Activated naive CD4-positive, alpha-beta T cell treated with anti-CD3 and anti-CD28 coated beads for 36 hours (primary cell): ENCODE data around the gene SFXN5. TPM values are rescaled to one million over a fixed set of nuclear protein-coding genes. Genes with fewer than 3 reads are reported as not detected.

Experiments used
- CTCF ChIA-PET: fragments of 350-600 bp; sonication (Branson Sonifier 250); formaldehyde crosslinking; loops from one replicate; lab custom pipeline; 2021; ENCODE audit warnings: antibody characterized with exemption; lab: Charles Lee
- DNase-seq: peaks from one replicate; pipeline ENCODE4 v3.0.0-alpha.2; 2020
- H3K27ac Mint-ChIP-seq: one replicate; pipeline ENCODE4 v1.8.0; 2021; ENCODE audit warnings: mild to moderate bottlenecking, mixed read lengths
- H3K27me3 Mint-ChIP-seq: one replicate; pipeline ENCODE4 v1.8.0; 2021; ENCODE audit warnings: low read depth, mixed read lengths
- H3K36me3 Mint-ChIP-seq: one replicate; pipeline ENCODE4 v1.8.0; 2021; ENCODE audit warnings: low read depth, mixed read lengths
- H3K4me1 Mint-ChIP-seq: one replicate; pipeline ENCODE4 v1.8.0; 2021; ENCODE audit warnings: low read depth, mixed read lengths
- H3K4me3 Mint-ChIP-seq: one replicate; pipeline ENCODE4 v1.8.0; 2021; ENCODE audit warnings: mild to moderate bottlenecking, moderate library complexity, mixed read lengths
- H3K9me3 Mint-ChIP-seq: one replicate; pipeline ENCODE4 v1.8.0; 2021; ENCODE audit warnings: mixed read lengths
- intact Hi-C: fragments of 100-400 bp; cut with micrococcal nuclease; formaldehyde crosslinking; loops from one replicate; pipeline ENCODE4 v1.15.1; 2023
- total RNA-seq, 2 experiments: library from RNA; stranded (reverse); gene quantifications; one replicate each; pipeline ENCODE4 v1.2.3, GENCODE V29; 2021

The SFXN5 gene
- total RNA-seq, 2 experiments from 2014 or later, result 5.3 to 6.8 TPM

GRCh38 chr2:72991980-72992733, 79.4 kb downstream of the SFXN5 start:
- intact Hi-C loops, result loop anchor here (2.0 kb wide), 2 partner anchors 79 to 93 kb away; partner anchors contain the start of gene SFXN5
- H3K4me1 Mint-ChIP-seq, result no peaks in the 10 kb centered on the region
- H3K9me3 Mint-ChIP-seq, result no peaks in the 10 kb centered on the region
- no peak overlapping the region for H3K4me3 Mint-ChIP-seq
- H3K36me3 Mint-ChIP-seq, result no peaks in the 10 kb centered on the region
- CTCF ChIA-PET, result interaction anchor here (0.7 to 4.8 kb wide), 18 partner anchors 18 to 220 kb away, joined by 3 to 41 read pairs (median 4); partner anchors contain the start of gene SPR
- DNase-seq, result no peak
- no peak overlapping the region for H3K27ac Mint-ChIP-seq
- no peaks in the 10 kb centered on the region for H3K27me3 Mint-ChIP-seq

- Mint-ChIP-seq H3K4me1 (no peaks in the 10 kb centered on the region), H3K27me3 (no peaks in the 10 kb centered on the region), H3K27ac (no peak overlapping the region), H3K36me3 (no peaks in the 10 kb centered on the region), H3K9me3 (no peaks in the 10 kb centered on the region), H3K4me3 (no peak overlapping the region)
- no peak for DNase-seq
- intact Hi-C loops, result no loop called here
- CTCF ChIA-PET, result interaction anchor here (0.7 to 4.8 kb wide), 16 partner anchors 18 to 221 kb away, joined by 3 to 41 read pairs (median 4); partner anchors contain the start of gene SPR
Observed at GRCh38 chr2:72991439-72991725, 80.1 kb downstream of the SFXN5 start.

DNA sequence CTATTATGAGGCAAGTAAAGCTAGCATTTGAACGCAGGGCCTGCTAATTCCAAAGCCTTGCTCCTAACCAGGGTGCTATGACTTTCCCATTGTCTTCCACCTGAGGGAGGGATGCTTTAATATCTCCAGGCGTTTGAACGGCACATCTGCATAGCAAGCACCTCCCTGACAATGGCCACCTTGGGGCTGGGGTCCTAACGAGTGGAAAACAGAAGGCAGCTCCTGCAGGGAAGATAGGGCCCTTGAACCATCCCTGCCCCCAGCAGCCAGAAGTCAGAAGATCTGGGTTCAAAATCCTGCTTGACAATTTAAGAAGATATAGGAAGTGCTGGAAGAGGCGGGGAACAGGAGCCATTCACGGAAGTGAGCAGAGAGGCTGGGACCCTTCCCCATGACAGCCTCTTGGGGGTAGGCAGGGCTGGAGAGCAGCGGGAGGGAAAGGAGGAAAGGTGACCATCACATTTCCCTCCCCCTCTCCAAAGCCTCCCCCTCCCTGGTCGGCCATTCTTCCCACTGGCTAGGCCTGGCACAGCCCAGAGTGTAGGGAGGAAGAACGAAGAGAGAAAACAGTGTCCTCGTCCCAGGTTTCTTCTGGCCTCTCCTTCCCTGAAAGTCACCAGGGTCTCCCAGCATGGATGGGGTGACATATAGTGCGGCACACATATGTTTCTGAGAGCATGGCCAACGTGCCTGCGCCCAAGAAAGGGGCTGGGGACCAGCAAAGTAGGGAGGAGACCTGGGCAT, 80.6 kb downstream of the SFXN5 start:
- Mint-ChIP-seq H3K27me3 (no peaks in the 10 kb centered on the region), H3K4me3 (no peak overlapping the region), H3K9me3 (no peaks in the 10 kb centered on the region), H3K36me3 (no peaks in the 10 kb centered on the region), H3K27ac (no peak overlapping the region), H3K4me1 (no peaks in the 10 kb centered on the region)
- intact Hi-C loops, result no loop called here
- DNase-seq, result no peak
- CTCF ChIA-PET, result interaction anchor here (1.0 to 4.8 kb wide), 13 partner anchors 19 to 222 kb away, joined by 3 to 41 read pairs (median 5); partner anchors contain the start of gene SPR

DNA sequence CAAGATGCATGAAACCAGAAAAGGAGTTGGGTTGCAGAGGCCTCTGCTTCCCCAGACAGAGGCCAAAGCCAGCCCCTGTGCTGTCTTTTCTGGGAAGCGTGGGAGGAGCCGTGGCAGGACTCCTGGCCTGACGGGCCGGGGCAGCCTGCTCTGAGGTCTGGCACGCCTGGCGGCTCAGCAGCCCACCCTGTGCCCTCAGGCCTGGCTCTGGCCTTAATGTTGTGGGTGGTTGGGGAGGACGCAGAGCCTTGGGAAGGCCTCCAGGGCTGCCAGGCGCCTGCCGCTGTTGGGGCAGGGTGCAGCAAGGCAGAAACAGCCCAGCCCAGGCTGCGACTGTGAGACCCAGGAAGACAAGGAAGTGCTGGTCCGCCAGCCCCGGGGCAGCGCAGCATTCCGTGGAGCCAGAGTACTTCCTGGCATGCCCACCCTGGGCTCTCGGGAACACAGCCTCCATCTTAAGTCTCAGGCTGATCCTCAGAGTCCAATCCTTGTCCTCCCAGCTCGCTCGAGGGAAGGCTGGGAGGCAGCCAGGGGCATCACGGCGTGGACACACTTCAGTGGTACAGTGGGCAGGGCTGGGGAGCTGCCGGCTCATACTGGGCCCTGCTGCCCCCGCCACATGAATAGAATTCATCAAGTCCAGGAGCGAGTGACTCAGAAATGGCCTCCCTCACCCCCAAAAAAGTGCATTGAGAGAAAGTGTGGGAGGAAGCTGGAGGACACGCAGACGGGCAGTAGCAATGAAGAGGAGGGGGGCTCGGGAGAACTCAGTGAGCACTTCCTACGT, 81.5 kb downstream of the SFXN5 start:
- H3K27me3 Mint-ChIP-seq, result no peaks in the 10 kb centered on the region
- CTCF ChIA-PET, result interaction anchor here (1.0 kb wide), 2 partner anchors 96 to 187 kb away, joined by 3 to 5 read pairs; no protein-coding TSS in a partner anchor
- H3K27ac Mint-ChIP-seq, result no peak overlapping the region
- intact Hi-C loops, result no loop called here
- DNase-seq, result no peak
- no peaks in the 10 kb centered on the region for H3K9me3 Mint-ChIP-seq
- H3K4me3 Mint-ChIP-seq, result no peak overlapping the region
- H3K4me1 Mint-ChIP-seq, result no peaks in the 10 kb centered on the region
- H3K36me3 Mint-ChIP-seq, result no peaks in the 10 kb centered on the region

DNA sequence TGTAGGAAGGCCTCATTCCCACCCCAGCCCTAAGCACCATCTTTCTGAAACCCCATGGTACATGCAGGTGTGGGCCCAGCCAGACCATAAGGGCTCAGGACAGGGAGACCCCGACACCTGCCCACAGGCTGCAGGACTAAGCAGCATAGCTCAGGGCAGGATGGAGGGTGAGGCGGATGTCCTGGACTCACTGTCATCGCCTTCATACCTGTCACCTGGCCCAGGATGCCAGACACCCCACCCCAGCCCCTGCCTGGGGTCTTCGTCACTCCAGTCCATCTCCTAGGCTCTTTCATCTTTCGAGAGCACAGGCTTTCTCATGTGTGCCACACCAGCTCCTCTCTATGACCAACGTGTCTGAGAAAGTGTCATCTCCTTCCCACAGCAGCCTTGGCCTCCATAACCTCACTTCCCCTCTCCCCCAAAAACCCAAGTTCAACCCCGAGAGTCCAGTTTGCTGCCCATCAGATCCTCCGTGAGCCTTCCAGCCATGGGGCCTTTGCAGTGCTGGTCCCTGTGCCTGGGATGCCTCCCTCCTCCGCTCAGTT, 82.7 kb downstream of the SFXN5 start:
- Mint-ChIP-seq H3K36me3 (no peaks in the 10 kb centered on the region), H3K4me3 (no peak overlapping the region), H3K4me1 (no peaks in the 10 kb centered on the region), H3K9me3 (no peaks in the 10 kb centered on the region), H3K27me3 (no peaks in the 10 kb centered on the region), H3K27ac (no peak overlapping the region)
- intact Hi-C loops, result no loop called here
- CTCF ChIA-PET, result no interaction called here
- DNase-seq, result no peak

- Mint-ChIP-seq H3K27ac (no peak overlapping the region), H3K4me1 (no peaks in the 10 kb centered on the region), H3K9me3 (no peaks in the 10 kb centered on the region), H3K36me3 (no peaks in the 10 kb centered on the region), H3K27me3 (no peaks in the 10 kb centered on the region), H3K4me3 (no peak overlapping the region)
- intact Hi-C loops, result no loop called here
- CTCF ChIA-PET, result no interaction called here
- no peak for DNase-seq
Observed at GRCh38 chr2:72988041-72988440, 83.5 kb downstream of the SFXN5 start.

DNA sequence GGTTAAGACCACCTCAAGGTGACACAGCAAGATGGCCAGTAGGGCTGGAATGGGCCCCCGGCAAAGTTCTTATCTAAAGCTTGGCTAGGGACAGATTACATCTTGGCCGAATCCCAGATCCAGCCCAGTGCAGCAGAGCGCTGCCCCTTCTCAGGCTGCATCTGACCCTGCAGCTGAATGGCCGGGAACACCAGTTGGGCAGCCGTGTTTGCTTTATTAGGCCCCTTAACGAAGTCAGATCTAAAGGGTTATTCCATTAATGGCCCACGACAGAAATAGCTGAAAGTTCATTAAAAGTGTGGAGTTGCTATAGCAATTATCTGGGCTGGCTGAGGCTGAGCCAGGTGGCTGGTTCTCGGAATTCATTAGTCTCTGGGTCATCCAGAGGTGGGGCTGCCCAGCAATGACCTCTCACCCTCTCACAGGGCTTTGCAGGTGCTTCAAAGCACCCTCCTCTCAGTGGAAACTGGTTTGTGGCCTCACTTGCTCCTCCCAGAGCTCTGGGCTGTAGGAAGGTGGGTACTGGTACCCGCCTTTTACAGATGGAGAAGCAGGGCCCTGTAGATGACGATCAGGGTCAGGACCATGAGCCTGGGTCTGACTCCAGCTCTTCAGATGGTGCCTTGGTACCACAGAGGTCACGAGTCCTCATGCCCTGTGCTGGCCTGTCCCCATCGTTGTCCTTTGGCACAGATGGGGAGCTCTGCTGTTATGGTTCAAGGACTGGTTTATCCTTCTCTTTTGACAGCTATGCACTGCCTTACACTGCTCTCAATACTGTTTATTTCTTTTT, 85.4 kb downstream of the SFXN5 start:
- CTCF ChIA-PET, result interaction anchor here (0.9 kb wide), 1 partner anchor 13 kb away, joined by 3 read pairs; no protein-coding TSS in a partner anchor
- no peaks in the 10 kb centered on the region for H3K36me3 Mint-ChIP-seq
- no peak overlapping the region for H3K4me3 Mint-ChIP-seq
- H3K27me3 Mint-ChIP-seq, result no peaks in the 10 kb centered on the region
- intact Hi-C loops, result no loop called here
- DNase-seq, result no peak
- no peaks in the 10 kb centered on the region for H3K9me3 Mint-ChIP-seq
- no peaks in the 10 kb centered on the region for H3K4me1 Mint-ChIP-seq
- H3K27ac Mint-ChIP-seq, result no peak overlapping the region

DNA sequence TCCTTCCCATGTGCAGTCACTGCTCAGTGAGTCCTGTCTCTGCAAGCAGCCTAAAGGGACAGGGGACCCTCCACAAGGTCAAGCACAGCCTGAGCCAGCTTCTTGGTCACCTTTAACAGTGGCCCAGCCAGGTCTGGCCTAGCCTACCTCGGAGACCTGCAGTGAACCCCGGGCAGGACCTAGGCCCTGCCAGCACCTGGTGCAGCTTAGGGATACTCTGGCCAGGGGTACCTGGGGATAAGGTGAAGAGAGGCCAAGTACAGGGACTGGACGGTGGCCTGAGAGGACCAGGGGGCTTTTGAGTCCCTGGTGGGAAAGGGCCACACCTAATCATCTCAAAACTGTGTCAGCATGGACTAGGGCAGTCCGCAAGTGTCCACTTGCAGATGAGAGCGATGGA, 86.4 kb downstream of the SFXN5 start:
- H3K4me3 Mint-ChIP-seq, result no peak overlapping the region
- H3K27ac Mint-ChIP-seq, result no peak overlapping the region
- intact Hi-C loops, result no loop called here
- no peaks in the 10 kb centered on the region for H3K27me3 Mint-ChIP-seq
- no peak for DNase-seq
- H3K4me1 Mint-ChIP-seq, result peaks cover 2% of the 10 kb centered on the region
- no peaks in the 10 kb centered on the region for H3K9me3 Mint-ChIP-seq
- CTCF ChIA-PET, result interaction anchor here (0.7 to 1.2 kb wide), 2 partner anchors 68 to 192 kb away, joined by 3 to 4 read pairs; partner anchors contain the start of gene EMX1
- H3K36me3 Mint-ChIP-seq, result no peaks in the 10 kb centered on the region

DNA sequence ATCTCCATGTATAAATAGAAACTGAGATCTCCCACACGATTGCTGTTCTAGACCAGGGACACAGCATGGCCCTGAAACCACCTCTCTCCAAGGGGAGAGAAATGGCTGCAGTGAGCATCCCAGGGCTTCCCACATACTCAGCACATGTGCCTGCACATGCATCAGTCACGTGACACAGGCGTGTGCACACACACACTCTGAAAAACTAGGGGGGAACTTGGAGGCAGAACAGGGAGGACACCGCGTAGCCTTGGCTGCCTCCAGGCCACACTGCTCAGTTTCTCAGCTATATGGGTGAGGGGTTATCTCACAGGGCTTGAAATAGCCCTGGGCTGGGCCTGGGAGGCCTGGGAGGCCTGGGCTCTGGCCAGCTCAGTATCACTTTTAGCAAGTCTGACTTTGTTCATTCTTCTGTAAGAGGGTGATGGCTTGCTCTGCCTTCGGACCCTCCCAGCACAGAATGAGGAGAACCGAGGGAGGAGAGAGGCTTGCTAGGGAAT, 87.3 kb downstream of the SFXN5 start:
- no peak overlapping the region for H3K27ac Mint-ChIP-seq
- CTCF ChIA-PET, result interaction anchor here (0.7 to 1.2 kb wide), 2 partner anchors 67 to 193 kb away, joined by 3 to 4 read pairs; partner anchors contain the start of gene EMX1
- no peaks in the 10 kb centered on the region for H3K27me3 Mint-ChIP-seq
- H3K4me1 Mint-ChIP-seq, result peaks cover 4% of the 10 kb centered on the region
- intact Hi-C loops, result no loop called here
- no peak overlapping the region for H3K4me3 Mint-ChIP-seq
- no peak for DNase-seq
- no peaks in the 10 kb centered on the region for H3K9me3 Mint-ChIP-seq
- no peaks in the 10 kb centered on the region for H3K36me3 Mint-ChIP-seq

GRCh38 chr2:72983500-72984161, 87.9 kb downstream of the SFXN5 start:
- H3K27me3 Mint-ChIP-seq, result no peaks in the 10 kb centered on the region
- no peaks in the 10 kb centered on the region for H3K9me3 Mint-ChIP-seq
- H3K4me3 Mint-ChIP-seq, result no peak overlapping the region
- H3K36me3 Mint-ChIP-seq, result no peaks in the 10 kb centered on the region
- CTCF ChIA-PET, result interaction anchor here (0.5 to 1.2 kb wide), 2 partner anchors 10 to 194 kb away, joined by 3 to 4 read pairs; no protein-coding TSS in a partner anchor
- peaks cover 4% of the 10 kb centered on the region for H3K4me1 Mint-ChIP-seq
- H3K27ac Mint-ChIP-seq, result no peak overlapping the region
- intact Hi-C loops, result no loop called here
- DNase-seq, result no peak
